SK-N-SH treated with all-trans-retinoic acid at 6 μM for 48 hours (cell line): Measurements from ENCODE around the gene PPP5C.

ENCODE experiments used
- ISL1 ChIP-seq: fragments of 250-450 bp; sonication (Bioruptor Pico); IDR thresholded peaks from 2 replicates; pipeline ENCODE4 v2.1.2; 2022; ENCODE audit warnings: mild to moderate bottlenecking, moderate library complexity
- ZFP3 ChIP-seq: fragments of 250-450 bp; sonication (Bioruptor Pico); IDR thresholded peaks from 2 replicates; pipeline ENCODE4 v1.5.0; 2020; ENCODE audit warnings: mild to moderate bottlenecking, moderate library complexity
- ZFP30 ChIP-seq: fragments of 450-650 bp; formaldehyde crosslinking; IDR thresholded peaks from 2 replicates; pipeline ENCODE4 v1.5.0; 2022; ENCODE audit warnings: mild to moderate bottlenecking, moderate library complexity
- TF ChIP-seq, protein P1 (sequence below): fragments of 250-450 bp; sonication (Bioruptor Pico); IDR thresholded peaks from 2 replicates; pipeline ENCODE4 v1.8.0; 2020; ENCODE audit warnings: mild to moderate bottlenecking, moderate library complexity, borderline replicate concordance
- TF ChIP-seq, protein P2 (sequence below): fragments of 250-450 bp; sonication (Bioruptor Pico); IDR thresholded peaks from 2 replicates; pipeline ENCODE4 v1.5.1; 2021; ENCODE audit warnings: mild to moderate bottlenecking, moderate library complexity

DNA sequence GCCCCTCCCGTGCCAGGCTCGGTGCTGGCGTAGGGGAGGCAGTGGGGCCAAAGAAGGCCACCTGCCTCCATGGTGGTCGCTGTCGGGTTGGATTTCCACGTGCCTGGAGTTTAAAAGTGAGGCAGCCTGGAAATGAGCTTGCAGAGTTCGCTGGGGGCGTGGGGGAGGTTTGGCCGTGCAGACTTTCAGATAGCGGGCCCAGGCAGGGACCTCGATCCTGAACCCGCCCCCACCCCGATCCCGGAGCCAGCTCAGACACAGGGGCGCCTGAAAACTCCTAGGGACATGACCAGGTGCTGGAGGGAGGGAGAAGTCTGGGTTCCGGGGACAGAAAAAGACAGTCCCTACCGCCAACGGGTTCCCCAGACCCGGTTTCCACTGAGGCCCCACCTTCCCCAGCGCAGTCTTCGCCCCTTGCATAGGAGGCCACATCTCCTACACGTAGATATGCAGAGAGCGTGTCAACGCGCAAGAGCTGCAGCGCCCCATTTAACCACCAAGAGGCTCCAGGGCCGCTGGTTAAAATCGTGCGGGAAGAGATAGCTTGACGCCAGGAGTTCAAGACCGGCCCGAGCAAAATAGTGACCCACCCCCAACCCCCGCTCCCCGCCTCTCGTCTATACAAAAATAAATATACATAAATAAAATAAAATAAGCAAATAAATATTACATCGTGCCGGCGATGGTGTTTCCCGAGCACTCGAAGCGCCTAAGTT lies 58.0 kb downstream of the PPP5C start:
- TF ChIP-seq ISL1, result no peak
- no peak for TF ChIP-seq ZFP3
- TF ChIP-seq, protein P1, sequence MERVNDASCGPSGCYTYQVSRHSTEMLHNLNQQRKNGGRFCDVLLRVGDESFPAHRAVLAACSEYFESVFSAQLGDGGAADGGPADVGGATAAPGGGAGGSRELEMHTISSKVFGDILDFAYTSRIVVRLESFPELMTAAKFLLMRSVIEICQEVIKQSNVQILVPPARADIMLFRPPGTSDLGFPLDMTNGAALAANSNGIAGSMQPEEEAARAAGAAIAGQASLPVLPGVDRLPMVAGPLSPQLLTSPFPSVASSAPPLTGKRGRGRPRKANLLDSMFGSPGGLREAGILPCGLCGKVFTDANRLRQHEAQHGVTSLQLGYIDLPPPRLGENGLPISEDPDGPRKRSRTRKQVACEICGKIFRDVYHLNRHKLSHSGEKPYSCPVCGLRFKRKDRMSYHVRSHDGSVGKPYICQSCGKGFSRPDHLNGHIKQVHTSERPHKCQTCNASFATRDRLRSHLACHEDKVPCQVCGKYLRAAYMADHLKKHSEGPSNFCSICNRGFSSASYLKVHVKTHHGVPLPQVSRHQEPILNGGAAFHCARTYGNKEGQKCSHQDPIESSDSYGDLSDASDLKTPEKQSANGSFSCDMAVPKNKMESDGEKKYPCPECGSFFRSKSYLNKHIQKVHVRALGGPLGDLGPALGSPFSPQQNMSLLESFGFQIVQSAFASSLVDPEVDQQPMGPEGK (CRISPR knock-in tag), result no peak
- TF ChIP-seq, protein P2, sequence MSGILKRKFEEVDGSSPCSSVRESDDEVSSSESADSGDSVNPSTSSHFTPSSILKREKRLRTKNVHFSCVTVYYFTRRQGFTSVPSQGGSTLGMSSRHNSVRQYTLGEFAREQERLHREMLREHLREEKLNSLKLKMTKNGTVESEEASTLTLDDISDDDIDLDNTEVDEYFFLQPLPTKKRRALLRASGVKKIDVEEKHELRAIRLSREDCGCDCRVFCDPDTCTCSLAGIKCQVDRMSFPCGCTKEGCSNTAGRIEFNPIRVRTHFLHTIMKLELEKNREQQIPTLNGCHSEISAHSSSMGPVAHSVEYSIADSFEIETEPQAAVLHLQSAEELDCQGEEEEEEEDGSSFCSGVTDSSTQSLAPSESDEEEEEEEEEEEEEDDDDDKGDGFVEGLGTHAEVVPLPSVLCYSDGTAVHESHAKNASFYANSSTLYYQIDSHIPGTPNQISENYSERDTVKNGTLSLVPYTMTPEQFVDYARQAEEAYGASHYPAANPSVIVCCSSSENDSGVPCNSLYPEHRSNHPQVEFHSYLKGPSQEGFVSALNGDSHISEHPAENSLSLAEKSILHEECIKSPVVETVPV (CRISPR knock-in tag), result no peak
- TF ChIP-seq ZFP30, result no peak
